Measurements from ENCODE around the gene TMEM232. TPM values are rescaled to one million over a fixed set of nuclear protein-coding genes. Genes with fewer than 3 reads are reported as not detected.

TMEM232 gene
- total RNA-seq, 1 donor from 2014 or later: 1.6 TPM

DNA sequence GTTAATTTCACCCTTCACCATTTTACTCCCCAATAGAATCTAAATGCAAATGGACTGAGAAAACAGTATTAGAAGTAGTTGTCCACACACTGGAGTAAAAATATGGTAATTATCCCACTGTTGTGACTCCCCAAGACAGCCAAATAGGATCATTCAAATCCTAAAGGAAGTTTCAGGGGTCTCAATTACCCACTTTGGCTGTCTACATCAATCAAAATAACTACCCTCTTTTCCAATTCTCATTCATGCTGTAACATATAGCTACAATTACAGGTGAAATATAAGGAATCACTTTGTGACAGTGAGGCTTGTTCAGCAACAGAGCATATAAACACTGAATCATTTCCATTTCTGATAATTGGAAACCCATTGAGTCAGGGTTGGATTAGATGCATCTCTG is 220.1 kb downstream of the TMEM232 start:
- H3K27me3 ChIP-seq (ENCODE audit: control insufficient read depth in 3 of 3, insufficient read depth in 3 of 3, low read length in 3 of 3): no peaks in the 10 kb centered on the region
- H3K36me3 ChIP-seq (ENCODE audit: control insufficient read depth in 3 of 3, insufficient read depth in 3 of 3, low read length in 3 of 3): no peaks in the 10 kb centered on the region
- H3K27ac ChIP-seq (ENCODE audit: low read depth, low read length): no peak overlapping the region
- H3K9me3 ChIP-seq (ENCODE audit: control insufficient read depth in 3 of 3, low read length in 3 of 3): no peaks in the 10 kb centered on the region
- no peaks in the 10 kb centered on the region for H3K4me1 ChIP-seq (ENCODE audit: control insufficient read depth in 3 of 3, insufficient read depth in 3 of 3, low read length in 3 of 3)
- no peak overlapping the region for H3K9ac ChIP-seq (ENCODE audit: low read depth in 1 of 3, low read length in 3 of 3)
- no peak overlapping the region for H3K4me3 ChIP-seq (ENCODE audit: low read length in 3 of 3)

DNA sequence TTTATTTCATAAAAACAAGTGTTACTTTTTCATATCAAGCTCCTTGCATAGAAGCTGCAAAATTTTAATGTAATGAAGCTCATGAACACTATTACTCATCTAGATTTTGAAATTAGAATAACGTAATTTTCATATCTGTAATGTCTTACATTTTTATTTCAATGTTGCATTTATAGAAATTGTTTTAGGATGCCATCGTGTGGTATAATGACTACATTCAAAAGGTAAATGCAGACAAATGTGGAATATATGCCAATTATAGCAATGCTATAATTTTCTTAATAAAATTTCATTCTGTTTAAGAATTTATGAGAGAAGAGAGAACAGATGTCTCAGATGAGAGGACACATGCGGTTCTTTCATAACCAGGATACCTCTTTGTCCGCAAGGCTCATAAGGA is 230.2 kb downstream of the TMEM232 start:
- Histone ChIP-seq H3K4me1 (ENCODE audit: control insufficient read depth in 3 of 3, insufficient read depth in 3 of 3, low read length in 3 of 3) (no peaks in the 10 kb centered on the region), H3K9ac (ENCODE audit: low read depth in 1 of 3, low read length in 3 of 3) (no peak overlapping the region)

DNA sequence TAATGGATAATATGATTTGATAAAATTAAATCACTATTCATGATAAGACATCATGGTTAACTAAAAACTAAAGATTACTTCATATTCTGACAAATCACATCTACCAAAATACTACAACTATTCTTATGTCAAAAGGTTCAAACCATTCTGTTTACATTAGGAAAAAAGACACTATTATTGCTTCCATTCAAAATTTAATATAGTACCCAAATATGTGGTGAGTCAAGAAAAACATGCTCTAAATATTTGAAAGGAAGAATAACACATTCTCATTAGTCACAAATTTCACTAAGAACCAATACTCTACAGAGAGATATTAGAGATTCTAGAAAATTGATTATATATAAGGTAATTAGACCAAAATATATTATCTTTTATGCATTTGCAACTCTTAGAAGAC is 234.0 kb downstream of the TMEM232 start:
- no peak overlapping the region for H3K27ac ChIP-seq (ENCODE audit: low read depth, low read length)
- no peaks in the 10 kb centered on the region for H3K4me1 ChIP-seq (ENCODE audit: control insufficient read depth in 3 of 3, insufficient read depth in 3 of 3, low read length in 3 of 3)
- no peak overlapping the region for H3K9ac ChIP-seq (ENCODE audit: low read depth in 1 of 3, low read length in 3 of 3)
- H3K9me3 ChIP-seq (ENCODE audit: control insufficient read depth in 3 of 3, low read length in 3 of 3): no peaks in the 10 kb centered on the region
- H3K4me3 ChIP-seq (ENCODE audit: low read length in 3 of 3): no peak overlapping the region
- no peaks in the 10 kb centered on the region for H3K27me3 ChIP-seq (ENCODE audit: control insufficient read depth in 3 of 3, insufficient read depth in 3 of 3, low read length in 3 of 3)
- no peaks in the 10 kb centered on the region for H3K36me3 ChIP-seq (ENCODE audit: control insufficient read depth in 3 of 3, insufficient read depth in 3 of 3, low read length in 3 of 3)

More for the DNA sequence above, 230.2 kb downstream of the TMEM232 start:
- Histone ChIP-seq H3K27me3 (ENCODE audit: control insufficient read depth in 3 of 3, insufficient read depth in 3 of 3, low read length in 3 of 3) (no peaks in the 10 kb centered on the region), H3K9me3 (ENCODE audit: control insufficient read depth in 3 of 3, low read length in 3 of 3) (no peaks in the 10 kb centered on the region), H3K36me3 (ENCODE audit: control insufficient read depth in 3 of 3, insufficient read depth in 3 of 3, low read length in 3 of 3) (no peaks in the 10 kb centered on the region), H3K4me3 (ENCODE audit: low read length in 3 of 3) (no peak overlapping the region), H3K27ac (ENCODE audit: low read depth, low read length) (no peak overlapping the region)

GRCh38 chr5:110478895-110479294 is 247.6 kb downstream of the TMEM232 start:
- H3K27ac ChIP-seq (ENCODE audit: low read depth, low read length): no peak overlapping the region
- no peak overlapping the region for H3K4me3 ChIP-seq (ENCODE audit: low read length in 3 of 3)
- no peak overlapping the region for H3K9ac ChIP-seq (ENCODE audit: low read depth in 1 of 3, low read length in 3 of 3)
- no peaks in the 10 kb centered on the region for H3K9me3 ChIP-seq (ENCODE audit: control insufficient read depth in 3 of 3, low read length in 3 of 3)
- H3K4me1 ChIP-seq (ENCODE audit: control insufficient read depth in 3 of 3, insufficient read depth in 3 of 3, low read length in 3 of 3): no peaks in the 10 kb centered on the region
- H3K27me3 ChIP-seq (ENCODE audit: control insufficient read depth in 3 of 3, insufficient read depth in 3 of 3, low read length in 3 of 3): no peaks in the 10 kb centered on the region
- H3K36me3 ChIP-seq (ENCODE audit: control insufficient read depth in 3 of 3, insufficient read depth in 3 of 3, low read length in 3 of 3): no peaks in the 10 kb centered on the region

DNA sequence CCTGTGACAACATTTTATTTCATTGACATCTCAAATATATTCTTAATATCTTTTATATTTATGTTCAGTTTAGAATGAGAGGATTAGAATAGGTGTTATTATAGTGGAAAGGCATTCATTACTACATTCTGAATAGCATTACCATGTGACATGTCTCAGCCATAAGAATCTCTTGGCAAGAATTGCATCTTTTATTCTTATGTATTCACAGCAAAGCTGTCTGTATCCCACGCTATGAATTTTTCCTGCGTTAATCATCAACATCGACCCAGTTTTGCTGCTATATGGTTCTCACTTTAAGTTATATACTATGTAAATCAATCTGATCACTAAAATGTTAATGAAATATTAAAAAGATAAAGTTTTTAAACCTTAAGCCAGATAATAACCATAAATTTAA is 248.6 kb downstream of the TMEM232 start:
- Histone ChIP-seq H3K9ac (ENCODE audit: low read depth in 1 of 3, low read length in 3 of 3) (no peak overlapping the region), H3K4me1 (ENCODE audit: control insufficient read depth in 3 of 3, insufficient read depth in 3 of 3, low read length in 3 of 3) (no peaks in the 10 kb centered on the region)

DNA sequence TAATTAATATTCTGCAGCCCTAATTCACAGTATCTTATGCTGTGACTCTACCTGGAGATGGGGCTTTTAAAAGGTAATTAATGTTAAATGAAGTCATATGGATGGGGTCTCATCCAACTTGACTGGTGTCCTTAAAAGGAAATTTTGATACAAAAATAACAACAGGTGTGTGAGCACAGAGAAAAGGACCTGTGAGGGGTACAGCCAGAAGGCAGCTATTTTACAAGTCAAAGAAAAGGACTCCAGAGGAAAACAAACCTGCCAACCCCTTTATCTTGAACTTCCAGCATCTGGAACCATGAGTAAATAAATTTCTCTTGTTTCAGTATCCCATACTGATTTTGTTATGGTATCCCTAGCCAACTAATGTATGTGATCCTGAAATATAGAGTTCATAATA is 250.3 kb downstream of the TMEM232 start:
- Histone ChIP-seq H3K9ac (ENCODE audit: low read depth in 1 of 3, low read length in 3 of 3) (no peak overlapping the region), H3K27ac (ENCODE audit: low read depth, low read length) (no peak overlapping the region), H3K4me1 (ENCODE audit: control insufficient read depth in 3 of 3, insufficient read depth in 3 of 3, low read length in 3 of 3) (no peaks in the 10 kb centered on the region)

More for the DNA sequence above, 248.6 kb downstream of the TMEM232 start:
- H3K36me3 ChIP-seq (ENCODE audit: control insufficient read depth in 3 of 3, insufficient read depth in 3 of 3, low read length in 3 of 3): no peaks in the 10 kb centered on the region
- no peaks in the 10 kb centered on the region for H3K27me3 ChIP-seq (ENCODE audit: control insufficient read depth in 3 of 3, insufficient read depth in 3 of 3, low read length in 3 of 3)
- no peaks in the 10 kb centered on the region for H3K9me3 ChIP-seq (ENCODE audit: control insufficient read depth in 3 of 3, low read length in 3 of 3)
- H3K27ac ChIP-seq (ENCODE audit: low read depth, low read length): no peak overlapping the region
- no peak overlapping the region for H3K4me3 ChIP-seq (ENCODE audit: low read length in 3 of 3)

GRCh38 chr5:110475529-110475928 is 250.9 kb downstream of the TMEM232 start:
- no peaks in the 10 kb centered on the region for H3K27me3 ChIP-seq (ENCODE audit: control insufficient read depth in 3 of 3, insufficient read depth in 3 of 3, low read length in 3 of 3)
- H3K4me3 ChIP-seq (ENCODE audit: low read length in 3 of 3): no peak overlapping the region
- no peaks in the 10 kb centered on the region for H3K36me3 ChIP-seq (ENCODE audit: control insufficient read depth in 3 of 3, insufficient read depth in 3 of 3, low read length in 3 of 3)
- H3K9ac ChIP-seq (ENCODE audit: low read depth in 1 of 3, low read length in 3 of 3): no peak overlapping the region
- H3K4me1 ChIP-seq (ENCODE audit: control insufficient read depth in 3 of 3, insufficient read depth in 3 of 3, low read length in 3 of 3): no peaks in the 10 kb centered on the region
- H3K9me3 ChIP-seq (ENCODE audit: control insufficient read depth in 3 of 3, low read length in 3 of 3): peaks cover 0 to 3% (median under 1%) of the 10 kb centered on the region in 3 donors
- H3K27ac ChIP-seq (ENCODE audit: low read depth, low read length): no peak overlapping the region

More for the DNA sequence above, 250.3 kb downstream of the TMEM232 start:
- H3K4me3 ChIP-seq (ENCODE audit: low read length in 3 of 3): no peak overlapping the region
- H3K27me3 ChIP-seq (ENCODE audit: control insufficient read depth in 3 of 3, insufficient read depth in 3 of 3, low read length in 3 of 3): no peaks in the 10 kb centered on the region
- H3K36me3 ChIP-seq (ENCODE audit: control insufficient read depth in 3 of 3, insufficient read depth in 3 of 3, low read length in 3 of 3): no peaks in the 10 kb centered on the region
- no peaks in the 10 kb centered on the region for H3K9me3 ChIP-seq (ENCODE audit: control insufficient read depth in 3 of 3, low read length in 3 of 3)

- Histone ChIP-seq H3K9ac (ENCODE audit: low read depth in 1 of 3, low read length in 3 of 3) (no peak overlapping the region), H3K36me3 (ENCODE audit: control insufficient read depth in 3 of 3, insufficient read depth in 3 of 3, low read length in 3 of 3) (no peaks in the 10 kb centered on the region), H3K4me1 (ENCODE audit: control insufficient read depth in 3 of 3, insufficient read depth in 3 of 3, low read length in 3 of 3) (no peaks in the 10 kb centered on the region), H3K9me3 (ENCODE audit: control insufficient read depth in 3 of 3, low read length in 3 of 3) (peaks cover 2 to 5% (median 4%) of the 10 kb centered on the region in 3 donors), H3K4me3 (ENCODE audit: low read length in 3 of 3) (no peak overlapping the region), H3K27ac (ENCODE audit: low read depth, low read length) (no peak overlapping the region), H3K27me3 (ENCODE audit: control insufficient read depth in 3 of 3, insufficient read depth in 3 of 3, low read length in 3 of 3) (no peaks in the 10 kb centered on the region)
Observed at GRCh38 chr5:110469486-110469885, 257.0 kb downstream of the TMEM232 start.

DNA sequence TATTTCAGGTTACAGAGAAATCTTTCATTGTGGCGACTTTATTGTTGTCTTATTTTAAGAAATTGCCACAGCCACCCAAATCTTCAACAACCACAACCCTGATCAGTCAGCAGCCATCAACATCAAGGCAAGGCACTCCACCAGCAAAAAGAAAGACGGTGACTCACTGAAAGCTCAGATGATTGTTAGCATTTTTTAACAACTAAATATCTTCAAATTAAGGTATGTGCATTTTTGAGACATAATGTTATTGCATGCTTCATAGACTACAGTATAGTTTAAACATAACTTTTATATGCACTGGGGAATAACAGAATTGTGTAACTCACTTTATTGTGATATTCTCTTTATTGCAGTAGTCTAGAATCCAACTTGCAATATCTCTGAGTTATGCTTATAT is 263.4 kb downstream of the TMEM232 start:
- H3K36me3 ChIP-seq (ENCODE audit: control insufficient read depth in 3 of 3, insufficient read depth in 3 of 3, low read length in 3 of 3): no peaks in the 10 kb centered on the region
- H3K4me3 ChIP-seq (ENCODE audit: low read length in 3 of 3): no peak overlapping the region
- no peaks in the 10 kb centered on the region for H3K27me3 ChIP-seq (ENCODE audit: control insufficient read depth in 3 of 3, insufficient read depth in 3 of 3, low read length in 3 of 3)
- no peak overlapping the region for H3K9ac ChIP-seq (ENCODE audit: low read depth in 1 of 3, low read length in 3 of 3)
- no peaks in the 10 kb centered on the region for H3K9me3 ChIP-seq (ENCODE audit: control insufficient read depth in 3 of 3, low read length in 3 of 3)
- H3K27ac ChIP-seq (ENCODE audit: low read depth, low read length): no peak overlapping the region
- H3K4me1 ChIP-seq (ENCODE audit: control insufficient read depth in 3 of 3, insufficient read depth in 3 of 3, low read length in 3 of 3): no peaks in the 10 kb centered on the region

GRCh38 chr5:110460837-110461236 is 265.6 kb downstream of the TMEM232 start:
- Histone ChIP-seq H3K9me3 (ENCODE audit: control insufficient read depth in 3 of 3, low read length in 3 of 3) (no peaks in the 10 kb centered on the region), H3K27ac (ENCODE audit: low read depth, low read length) (no peak overlapping the region), H3K36me3 (ENCODE audit: control insufficient read depth in 3 of 3, insufficient read depth in 3 of 3, low read length in 3 of 3) (no peaks in the 10 kb centered on the region), H3K9ac (ENCODE audit: low read depth in 1 of 3, low read length in 3 of 3) (no peak overlapping the region), H3K4me3 (ENCODE audit: low read length in 3 of 3) (no peak overlapping the region), H3K4me1 (ENCODE audit: control insufficient read depth in 3 of 3, insufficient read depth in 3 of 3, low read length in 3 of 3) (no peaks in the 10 kb centered on the region), H3K27me3 (ENCODE audit: control insufficient read depth in 3 of 3, insufficient read depth in 3 of 3, low read length in 3 of 3) (no peaks in the 10 kb centered on the region)

- no peak overlapping the region for H3K27ac ChIP-seq (ENCODE audit: low read depth, low read length)
- H3K27me3 ChIP-seq (ENCODE audit: control insufficient read depth in 3 of 3, insufficient read depth in 3 of 3, low read length in 3 of 3): no peaks in the 10 kb centered on the region
- no peak overlapping the region for H3K9ac ChIP-seq (ENCODE audit: low read depth in 1 of 3, low read length in 3 of 3)
- H3K9me3 ChIP-seq (ENCODE audit: control insufficient read depth in 3 of 3, low read length in 3 of 3): no peaks in the 10 kb centered on the region
- no peaks in the 10 kb centered on the region for H3K4me1 ChIP-seq (ENCODE audit: control insufficient read depth in 3 of 3, insufficient read depth in 3 of 3, low read length in 3 of 3)
- no peaks in the 10 kb centered on the region for H3K36me3 ChIP-seq (ENCODE audit: control insufficient read depth in 3 of 3, insufficient read depth in 3 of 3, low read length in 3 of 3)
- no peak overlapping the region for H3K4me3 ChIP-seq (ENCODE audit: low read length in 3 of 3)
Observed at GRCh38 chr5:110458313-110458712, 268.2 kb downstream of the TMEM232 start.

Measured in skeletal muscle tissue (tissue), 4 donors.